GM12865 (cell line): Measurements from ENCODE around the gene NUP160.
"Not testable (repeated sequence)": the region's sequence is repeated elsewhere in the genome, so short reads cannot be mapped to it uniquely, and the experiment has no call there.

Experiments
- DNase-seq: peaks from one replicate; pipeline ENCODE4 v3.0.0; 2010; ENCODE audit warnings: low read depth
- H3K4me3 ChIP-seq: 2 replicates; pipeline ENCODE4 v1.5.1; 2011; ENCODE audit warnings: mild to moderate bottlenecking, low read depth, low read length, control low read depth
- TF ChIP-seq, protein P1 (sequence below): IDR thresholded peaks from 2 replicates; pipeline ENCODE4 v1.5.1; 2011; ENCODE audit warnings: low read length, control low read depth, low read depth, inconsistent platforms; ENCODE audit not compliant: insufficient read depth; ENCODE audit errors: missing control alignments

Gene NUP160

DNA sequence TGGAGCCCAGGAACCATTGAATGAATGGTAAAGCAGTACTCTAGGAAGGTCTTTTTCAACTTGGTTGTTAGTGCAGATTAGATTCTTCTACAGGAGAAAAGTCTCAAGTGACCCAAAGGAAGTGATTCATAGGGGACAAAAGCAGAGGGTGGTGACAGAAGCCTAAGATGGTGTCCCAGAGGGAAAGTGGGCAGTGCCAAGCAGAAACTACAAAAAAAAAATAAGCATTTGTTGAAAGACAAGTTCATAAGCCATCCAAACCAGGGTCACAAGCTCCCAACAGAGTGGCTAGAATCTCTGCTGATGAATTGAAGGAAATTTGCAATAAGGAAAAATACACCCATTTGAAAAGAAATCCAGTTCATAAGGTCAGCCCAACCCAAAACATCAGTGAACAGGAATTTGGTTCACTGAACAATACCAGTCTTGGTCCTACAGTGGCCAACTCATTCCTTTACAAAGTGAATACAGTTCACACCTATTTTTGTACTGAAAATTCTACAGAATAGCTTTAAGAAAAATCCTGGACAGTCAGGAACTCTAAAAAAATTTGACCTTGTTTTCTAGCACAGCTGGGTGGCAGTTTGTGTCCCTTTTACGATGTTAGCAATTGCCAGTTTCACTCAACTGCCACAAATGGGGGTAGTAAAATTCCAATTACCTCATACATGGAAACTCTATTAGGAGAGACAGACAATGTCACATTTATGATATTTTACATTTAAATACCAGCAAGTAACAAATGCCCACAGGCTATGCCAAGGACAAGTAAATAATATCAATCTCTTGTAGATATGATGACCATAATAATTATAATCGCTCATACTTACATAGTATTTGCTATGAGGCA lies 21.6 kb upstream of the NUP160 start:
- no peak overlapping the region for H3K4me3 ChIP-seq
- TF ChIP-seq, protein P1, sequence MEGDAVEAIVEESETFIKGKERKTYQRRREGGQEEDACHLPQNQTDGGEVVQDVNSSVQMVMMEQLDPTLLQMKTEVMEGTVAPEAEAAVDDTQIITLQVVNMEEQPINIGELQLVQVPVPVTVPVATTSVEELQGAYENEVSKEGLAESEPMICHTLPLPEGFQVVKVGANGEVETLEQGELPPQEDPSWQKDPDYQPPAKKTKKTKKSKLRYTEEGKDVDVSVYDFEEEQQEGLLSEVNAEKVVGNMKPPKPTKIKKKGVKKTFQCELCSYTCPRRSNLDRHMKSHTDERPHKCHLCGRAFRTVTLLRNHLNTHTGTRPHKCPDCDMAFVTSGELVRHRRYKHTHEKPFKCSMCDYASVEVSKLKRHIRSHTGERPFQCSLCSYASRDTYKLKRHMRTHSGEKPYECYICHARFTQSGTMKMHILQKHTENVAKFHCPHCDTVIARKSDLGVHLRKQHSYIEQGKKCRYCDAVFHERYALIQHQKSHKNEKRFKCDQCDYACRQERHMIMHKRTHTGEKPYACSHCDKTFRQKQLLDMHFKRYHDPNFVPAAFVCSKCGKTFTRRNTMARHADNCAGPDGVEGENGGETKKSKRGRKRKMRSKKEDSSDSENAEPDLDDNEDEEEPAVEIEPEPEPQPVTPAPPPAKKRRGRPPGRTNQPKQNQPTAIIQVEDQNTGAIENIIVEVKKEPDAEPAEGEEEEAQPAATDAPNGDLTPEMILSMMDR, result no peak
- DNase-seq, result no peak

DNA sequence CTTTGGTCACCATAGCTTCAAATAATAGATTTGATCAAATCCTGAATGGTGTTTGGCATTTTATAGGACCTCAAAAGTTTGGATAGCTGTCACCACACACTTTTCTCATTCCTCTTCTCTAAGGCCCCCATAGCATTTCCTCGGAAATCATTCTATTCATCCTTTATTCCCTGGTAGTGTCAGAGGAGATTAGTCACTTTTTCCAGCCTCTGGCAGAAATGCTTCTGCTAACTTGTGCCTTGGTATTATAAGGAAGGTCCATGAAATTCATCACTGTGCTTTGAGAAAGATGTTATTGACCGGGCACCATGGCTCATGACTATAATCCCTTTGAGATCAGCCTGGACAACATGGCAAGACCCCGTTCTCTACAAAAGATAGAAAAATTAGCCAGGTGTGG lies 19.7 kb upstream of the NUP160 start:
- no peak for DNase-seq
- no peak overlapping the region for H3K4me3 ChIP-seq
- TF ChIP-seq, protein P1, result no peak

DNA sequence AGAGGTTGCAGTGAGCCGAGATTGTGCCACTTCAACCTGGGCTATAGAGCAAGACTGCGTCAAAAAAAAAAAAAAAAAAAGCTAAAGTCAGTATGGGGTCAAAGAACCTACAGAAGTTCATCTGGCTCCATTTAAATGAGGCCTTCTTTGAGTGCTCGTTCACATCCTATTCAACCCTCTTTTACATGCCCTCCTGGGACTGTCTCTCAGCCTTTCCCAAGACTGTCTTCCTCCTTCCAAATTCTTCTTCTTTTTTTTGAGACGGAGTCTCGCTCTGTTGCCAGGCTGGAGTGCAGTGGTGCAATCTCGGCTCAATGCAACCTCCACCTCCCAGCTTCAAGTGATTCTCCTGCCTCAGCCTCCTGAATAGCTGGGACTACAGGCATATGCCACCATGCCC lies 18.7 kb upstream of the NUP160 start:
- DNase-seq, H3K4me3 ChIP-seq: not testable (repeated sequence)

DNA sequence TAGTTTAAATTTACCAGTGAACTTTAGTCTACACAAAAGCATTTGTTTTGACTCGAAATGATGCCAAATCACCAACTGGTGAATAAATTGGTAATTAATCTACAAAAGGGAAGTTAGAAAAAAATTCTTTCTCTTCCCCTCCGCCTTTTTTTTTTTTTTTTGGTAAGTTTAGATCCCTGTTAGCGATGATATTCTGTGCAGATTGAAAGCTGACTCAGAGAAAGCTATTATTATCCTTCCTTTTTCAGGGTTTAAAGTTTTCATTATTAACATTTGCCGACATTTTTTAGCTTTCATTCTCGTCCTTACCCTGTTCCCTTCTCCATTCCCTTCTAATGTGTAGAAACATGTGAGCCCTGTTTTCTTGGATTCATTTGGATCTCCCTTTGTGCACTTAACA lies 16.8 kb upstream of the NUP160 start:
- DNase-seq, result no peak
- H3K4me3 ChIP-seq, result peak overlapping the region; percentile 24

DNA sequence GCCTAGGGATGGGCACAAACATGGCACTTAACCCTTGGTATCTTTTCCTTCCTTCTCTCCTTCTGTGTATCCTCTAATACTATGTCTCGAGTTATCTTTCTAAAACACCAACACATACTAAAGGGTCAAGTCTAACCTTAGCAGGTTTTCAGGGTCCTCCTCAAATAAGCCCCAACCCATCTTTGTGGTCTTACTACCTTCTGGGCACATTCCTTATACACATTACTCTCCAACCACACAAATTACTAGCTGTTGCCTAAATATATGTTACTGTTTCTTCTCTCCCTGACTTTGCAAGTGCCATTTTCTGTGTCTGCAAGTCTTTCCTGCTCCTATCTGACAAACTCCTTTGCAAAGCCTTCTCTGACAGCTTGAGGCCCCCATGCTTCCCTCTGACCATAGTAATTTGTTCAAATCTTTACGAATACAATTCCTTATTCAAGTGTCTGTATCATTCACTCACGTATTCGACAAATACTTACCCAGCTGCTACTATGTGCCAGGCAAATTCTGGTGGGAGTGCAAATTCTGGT lies 15.8 kb upstream of the NUP160 start:
- DNase-seq, result no peak
- TF ChIP-seq, protein P1, result no peak
- H3K4me3 ChIP-seq, result no peak overlapping the region

More for the DNA sequence above, 16.8 kb upstream of the NUP160 start:
- TF ChIP-seq, protein P1, result no peak

DNA sequence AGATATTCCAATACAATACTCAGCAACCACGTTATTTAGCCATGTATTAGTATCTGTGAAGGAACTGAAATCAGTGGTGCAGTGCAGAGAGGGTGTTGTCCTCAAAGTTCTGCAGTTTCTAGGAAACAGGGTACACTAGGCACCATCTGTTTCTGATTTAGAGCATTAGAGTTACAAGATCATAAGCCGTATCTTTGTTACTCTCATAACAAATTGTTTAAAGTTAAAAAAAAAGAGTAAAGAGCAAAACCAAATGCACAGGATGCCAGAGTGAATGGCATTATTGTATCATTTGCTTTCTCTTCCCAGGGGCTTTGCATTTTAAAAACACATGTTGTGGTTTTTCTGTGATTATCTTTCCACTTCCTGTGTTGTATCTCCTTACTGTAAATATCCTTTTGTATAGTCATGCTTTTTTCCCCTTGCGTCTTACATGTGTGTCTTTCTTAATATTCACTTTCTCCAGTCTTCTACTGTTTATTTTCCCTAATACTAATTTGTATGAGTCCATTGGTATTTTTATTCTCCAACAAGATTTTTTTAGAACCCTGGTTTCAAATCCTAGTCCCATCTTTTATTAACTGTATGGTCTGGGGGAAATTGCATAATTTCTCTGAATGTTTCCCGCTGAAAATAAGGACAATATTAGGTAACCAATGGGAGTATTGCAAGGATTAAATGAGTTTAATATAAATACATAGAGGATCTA lies 15.2 kb upstream of the NUP160 start:
- DNase-seq, result peak; percentile 60
- TF ChIP-seq, protein P1, result no peak
- H3K4me3 ChIP-seq, result no peak overlapping the region

DNA sequence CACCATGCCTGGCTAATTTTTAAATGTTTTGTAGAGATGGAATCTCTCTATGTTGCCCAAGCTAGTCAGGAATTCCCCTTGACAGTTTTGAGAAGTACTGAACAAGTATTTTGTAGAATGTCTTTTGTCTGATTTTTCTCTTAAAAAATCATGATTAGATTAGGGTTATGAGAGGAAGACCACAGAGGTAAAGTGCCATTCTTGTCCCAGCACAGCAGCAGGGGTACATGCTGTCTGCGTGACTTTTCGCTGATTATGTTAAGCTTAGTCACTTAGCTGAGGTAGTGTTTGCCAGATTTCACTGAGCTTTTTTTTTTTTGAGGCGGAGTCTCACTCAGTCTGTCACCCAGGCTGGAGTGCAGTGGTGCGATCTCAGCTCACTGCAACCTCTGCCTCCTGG lies 13.6 kb upstream of the NUP160 start:
- no peak for DNase-seq
- TF ChIP-seq, protein P1, result no peak
- no peak overlapping the region for H3K4me3 ChIP-seq
